Activated naive CD8-positive, alpha-beta T cell treated with anti-CD3 and anti-CD28 coated beads for 36 hours (primary cell): Measurements from ENCODE around the gene CHST9. TPM values are rescaled to one million over a fixed set of nuclear protein-coding genes. Genes with fewer than 3 reads are reported as not detected.
"Not testable (repeated sequence)": the region's sequence is repeated elsewhere in the genome, so short reads cannot be mapped to it uniquely, and the experiment has no call there.

Source experiments
- DNase-seq: peaks from one replicate; pipeline ENCODE4 v3.0.0; 2021
- H3K27ac Mint-ChIP-seq: one replicate; pipeline ENCODE4 v1.8.0; 2022; ENCODE audit warnings: mild to moderate bottlenecking, moderate library complexity, mixed read lengths
- H3K27me3 Mint-ChIP-seq: one replicate; pipeline ENCODE4 v1.8.0; 2022; ENCODE audit warnings: mild to moderate bottlenecking, mixed read lengths
- H3K36me3 Mint-ChIP-seq: one replicate; pipeline ENCODE4 v1.8.0; 2021; ENCODE audit warnings: mild to moderate bottlenecking, mixed read lengths
- H3K4me1 Mint-ChIP-seq: one replicate; pipeline ENCODE4 v1.8.0; 2021; ENCODE audit warnings: mixed read lengths
- H3K4me3 Mint-ChIP-seq: one replicate; pipeline ENCODE4 v1.8.0; 2022; ENCODE audit warnings: mild to moderate bottlenecking, moderate library complexity, mixed read lengths
- H3K9me3 Mint-ChIP-seq: one replicate; pipeline ENCODE4 v1.8.0; 2022; ENCODE audit warnings: mixed read lengths
- total RNA-seq, 2 experiments: library from RNA; stranded (reverse); gene quantifications; one replicate each; pipeline ENCODE4 v1.2.3, GENCODE V29; 2021

The CHST9 gene
- total RNA-seq, 2 experiments from 2014 or later = not detected

GRCh38 chr18:27093290-27093689, 91.8 kb downstream of the CHST9 start:
- not testable (repeated sequence) for H3K4me1 Mint-ChIP-seq, H3K27me3 Mint-ChIP-seq, DNase-seq, H3K4me3 Mint-ChIP-seq, H3K36me3 Mint-ChIP-seq, H3K27ac Mint-ChIP-seq
- peaks cover 14% of the 10 kb centered on the region for H3K9me3 Mint-ChIP-seq

GRCh38 chr18:27081701-27082100, 103.4 kb downstream of the CHST9 start:
- Mint-ChIP-seq H3K27me3 (no peaks in the 10 kb centered on the region), H3K4me3 (no peak overlapping the region), H3K27ac (no peak overlapping the region), H3K4me1 (no peaks in the 10 kb centered on the region), H3K36me3 (no peaks in the 10 kb centered on the region), H3K9me3 (no peaks in the 10 kb centered on the region)
- DNase-seq = no peak

- Mint-ChIP-seq H3K9me3 (no peaks in the 10 kb centered on the region), H3K27ac (no peak overlapping the region), H3K27me3 (no peaks in the 10 kb centered on the region), H3K4me1 (no peaks in the 10 kb centered on the region), H3K4me3 (no peak overlapping the region), H3K36me3 (no peaks in the 10 kb centered on the region)
- DNase-seq = no peak
Observed at GRCh38 chr18:27075828-27076227, 109.3 kb downstream of the CHST9 start.

GRCh38 chr18:27073404-27073830, 111.7 kb downstream of the CHST9 start:
- H3K9me3 Mint-ChIP-seq = no peaks in the 10 kb centered on the region
- H3K4me3 Mint-ChIP-seq = no peak overlapping the region
- no peak for DNase-seq
- no peaks in the 10 kb centered on the region for H3K27me3 Mint-ChIP-seq
- H3K4me1 Mint-ChIP-seq = no peaks in the 10 kb centered on the region
- H3K27ac Mint-ChIP-seq = no peak overlapping the region
- H3K36me3 Mint-ChIP-seq = no peaks in the 10 kb centered on the region

- no peak overlapping the region for H3K27ac Mint-ChIP-seq
- no peaks in the 10 kb centered on the region for H3K27me3 Mint-ChIP-seq
- no peak for DNase-seq
- H3K4me1 Mint-ChIP-seq = no peaks in the 10 kb centered on the region
- peaks cover 3% of the 10 kb centered on the region for H3K9me3 Mint-ChIP-seq
- H3K4me3 Mint-ChIP-seq = no peak overlapping the region
- H3K36me3 Mint-ChIP-seq = no peaks in the 10 kb centered on the region
Observed at GRCh38 chr18:27064673-27065072, 120.4 kb downstream of the CHST9 start.

GRCh38 chr18:27062802-27063201, 122.3 kb downstream of the CHST9 start:
- Mint-ChIP-seq H3K4me1 (no peaks in the 10 kb centered on the region), H3K36me3 (no peaks in the 10 kb centered on the region), H3K27ac (no peak overlapping the region), H3K4me3 (no peak overlapping the region), H3K27me3 (no peaks in the 10 kb centered on the region), H3K9me3 (peaks cover 3% of the 10 kb centered on the region)
- no peak for DNase-seq

GRCh38 chr18:27061488-27062095, 123.5 kb downstream of the CHST9 start:
- no peaks in the 10 kb centered on the region for H3K27me3 Mint-ChIP-seq
- H3K4me3 Mint-ChIP-seq = no peak overlapping the region
- no peak overlapping the region for H3K27ac Mint-ChIP-seq
- no peaks in the 10 kb centered on the region for H3K36me3 Mint-ChIP-seq
- H3K4me1 Mint-ChIP-seq = no peaks in the 10 kb centered on the region
- DNase-seq = no peak
- H3K9me3 Mint-ChIP-seq = peaks cover 3% of the 10 kb centered on the region

GRCh38 chr18:27057519-27058234, 127.4 kb downstream of the CHST9 start:
- Mint-ChIP-seq H3K4me3 (no peak overlapping the region), H3K4me1 (no peaks in the 10 kb centered on the region), H3K36me3 (no peaks in the 10 kb centered on the region), H3K9me3 (peaks cover 6% of the 10 kb centered on the region), H3K27ac (no peak overlapping the region), H3K27me3 (no peaks in the 10 kb centered on the region)
- no peak for DNase-seq

GRCh38 chr18:27054926-27055325, 130.2 kb downstream of the CHST9 start:
- peaks cover 9% of the 10 kb centered on the region for H3K9me3 Mint-ChIP-seq
- H3K4me3 Mint-ChIP-seq = no peak overlapping the region
- H3K4me1 Mint-ChIP-seq = no peaks in the 10 kb centered on the region
- no peak for DNase-seq
- H3K27me3 Mint-ChIP-seq = no peaks in the 10 kb centered on the region
- no peaks in the 10 kb centered on the region for H3K36me3 Mint-ChIP-seq
- no peak overlapping the region for H3K27ac Mint-ChIP-seq

- Mint-ChIP-seq H3K4me1 (no peaks in the 10 kb centered on the region), H3K9me3 (peaks cover 13% of the 10 kb centered on the region), H3K27ac (no peak overlapping the region), H3K36me3 (no peaks in the 10 kb centered on the region), H3K27me3 (no peaks in the 10 kb centered on the region), H3K4me3 (no peak overlapping the region)
- DNase-seq = no peak
Observed at GRCh38 chr18:27049969-27050368, 135.1 kb downstream of the CHST9 start.

GRCh38 chr18:27045342-27045741, 139.8 kb downstream of the CHST9 start:
- H3K27me3 Mint-ChIP-seq = no peaks in the 10 kb centered on the region
- no peaks in the 10 kb centered on the region for H3K36me3 Mint-ChIP-seq
- H3K9me3 Mint-ChIP-seq = peaks cover 3% of the 10 kb centered on the region
- H3K4me1 Mint-ChIP-seq = no peaks in the 10 kb centered on the region
- no peak overlapping the region for H3K4me3 Mint-ChIP-seq
- DNase-seq = no peak
- no peak overlapping the region for H3K27ac Mint-ChIP-seq

- Mint-ChIP-seq H3K4me3 (no peak overlapping the region), H3K4me1 (no peaks in the 10 kb centered on the region), H3K27me3 (no peaks in the 10 kb centered on the region), H3K27ac (no peak overlapping the region), H3K36me3 (no peaks in the 10 kb centered on the region), H3K9me3 (no peaks in the 10 kb centered on the region)
- DNase-seq = no peak
Observed at GRCh38 chr18:27042177-27042576, 142.9 kb downstream of the CHST9 start.

- H3K27ac Mint-ChIP-seq = no peak overlapping the region
- no peaks in the 10 kb centered on the region for H3K4me1 Mint-ChIP-seq
- no peaks in the 10 kb centered on the region for H3K27me3 Mint-ChIP-seq
- H3K9me3 Mint-ChIP-seq = no peaks in the 10 kb centered on the region
- no peak for DNase-seq
- H3K4me3 Mint-ChIP-seq = no peak overlapping the region
- no peaks in the 10 kb centered on the region for H3K36me3 Mint-ChIP-seq
Observed at GRCh38 chr18:27040796-27041195, 144.3 kb downstream of the CHST9 start.

GRCh38 chr18:27033722-27034121, 151.4 kb downstream of the CHST9 start:
- Mint-ChIP-seq H3K9me3 (no peaks in the 10 kb centered on the region), H3K4me1 (no peaks in the 10 kb centered on the region), H3K27me3 (no peaks in the 10 kb centered on the region), H3K36me3 (no peaks in the 10 kb centered on the region), H3K27ac (no peak overlapping the region), H3K4me3 (no peak overlapping the region)
- DNase-seq = no peak

- Mint-ChIP-seq H3K4me1 (no peaks in the 10 kb centered on the region), H3K9me3 (no peaks in the 10 kb centered on the region), H3K27me3 (no peaks in the 10 kb centered on the region), H3K27ac (no peak overlapping the region), H3K4me3 (no peak overlapping the region), H3K36me3 (no peaks in the 10 kb centered on the region)
- no peak for DNase-seq
Observed at GRCh38 chr18:27030421-27030820, 154.7 kb downstream of the CHST9 start.

- Mint-ChIP-seq H3K27ac (no peak overlapping the region), H3K27me3 (no peaks in the 10 kb centered on the region), H3K36me3 (no peaks in the 10 kb centered on the region), H3K9me3 (no peaks in the 10 kb centered on the region), H3K4me3 (no peak overlapping the region), H3K4me1 (no peaks in the 10 kb centered on the region)
- DNase-seq = no peak
Observed at GRCh38 chr18:27022477-27022876, 162.6 kb downstream of the CHST9 start.
